Esophagus squamous epithelium (tissue), 4 donors: ENCODE results near the gene JARID2.

Source experiments
- POLR2A ChIP-seq, 4 donors: fragments of 450-650 bp; IDR thresholded peaks; one replicate each; pipeline ENCODE4 v1.6.1; 2017; ENCODE audit warnings: antibody characterized with exemption in 4 of 4, mild to moderate bottlenecking in 4 of 4, moderate library complexity in 3 of 4
- TF ChIP-seq, protein P1 (sequence below), 6 experiments: fragments of 450-650 bp in 4 of 6; fragments of 200-600 bp in 2 of 6; sonication (generic) in 2 of 6; IDR thresholded peaks; one replicate each; pipeline ENCODE4 v1.5.1; 2016 to 2019; ENCODE audit warnings: antibody characterized with exemption in 6 of 6, mild to moderate bottlenecking in 4 of 6, moderate library complexity in 4 of 6

DNA sequence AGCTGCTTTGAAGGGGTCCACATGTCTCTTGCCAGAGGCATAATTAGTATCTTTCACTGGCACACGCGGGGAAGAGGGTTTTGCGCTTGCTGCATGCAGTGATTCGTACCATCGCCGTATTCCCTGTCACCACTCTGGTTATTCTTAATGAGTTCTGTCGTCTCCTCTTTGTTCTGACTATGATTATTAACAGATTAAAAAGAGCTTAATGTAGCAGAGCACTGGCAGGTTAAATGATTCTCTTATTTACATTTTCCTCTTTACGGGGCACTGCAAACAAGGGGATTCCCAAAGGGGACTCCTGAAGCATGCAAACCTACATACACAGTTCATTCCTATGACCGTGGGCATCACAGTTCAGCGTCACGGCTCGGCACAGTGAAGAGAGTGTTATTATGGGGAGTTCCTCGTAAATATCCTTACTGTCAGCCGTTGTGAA, 212.2 kb downstream of the JARID2 start:
- TF ChIP-seq, protein P1, sequence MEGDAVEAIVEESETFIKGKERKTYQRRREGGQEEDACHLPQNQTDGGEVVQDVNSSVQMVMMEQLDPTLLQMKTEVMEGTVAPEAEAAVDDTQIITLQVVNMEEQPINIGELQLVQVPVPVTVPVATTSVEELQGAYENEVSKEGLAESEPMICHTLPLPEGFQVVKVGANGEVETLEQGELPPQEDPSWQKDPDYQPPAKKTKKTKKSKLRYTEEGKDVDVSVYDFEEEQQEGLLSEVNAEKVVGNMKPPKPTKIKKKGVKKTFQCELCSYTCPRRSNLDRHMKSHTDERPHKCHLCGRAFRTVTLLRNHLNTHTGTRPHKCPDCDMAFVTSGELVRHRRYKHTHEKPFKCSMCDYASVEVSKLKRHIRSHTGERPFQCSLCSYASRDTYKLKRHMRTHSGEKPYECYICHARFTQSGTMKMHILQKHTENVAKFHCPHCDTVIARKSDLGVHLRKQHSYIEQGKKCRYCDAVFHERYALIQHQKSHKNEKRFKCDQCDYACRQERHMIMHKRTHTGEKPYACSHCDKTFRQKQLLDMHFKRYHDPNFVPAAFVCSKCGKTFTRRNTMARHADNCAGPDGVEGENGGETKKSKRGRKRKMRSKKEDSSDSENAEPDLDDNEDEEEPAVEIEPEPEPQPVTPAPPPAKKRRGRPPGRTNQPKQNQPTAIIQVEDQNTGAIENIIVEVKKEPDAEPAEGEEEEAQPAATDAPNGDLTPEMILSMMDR (IDR thresholded peaks at IDR 0.05) = no peak
- no peak for TF ChIP-seq POLR2A (IDR thresholded peaks at IDR 0.05)
